GM12875 (cell line): ENCODE measurements around the gene TACC3.

Experiments used
- H3K4me3 ChIP-seq: one replicate; pipeline ENCODE4 v1.5.1; 2011; ENCODE audit warnings: low read depth, low read length, control low read depth
- CTCF ChIP-seq: IDR thresholded peaks from 2 replicates; pipeline ENCODE4 v1.5.1; 2011; ENCODE audit warnings: low read depth, mild to moderate bottlenecking, control low read depth, inconsistent platforms, low read length, moderate library complexity, borderline replicate concordance; ENCODE audit not compliant: insufficient read depth

Gene TACC3

GRCh38 chr4:1761130-1761689, 39.9 kb downstream of the TACC3 start:
- TF ChIP-seq CTCF, result no peak
- no peak overlapping the region for H3K4me3 ChIP-seq

- H3K4me3 ChIP-seq, result no peak overlapping the region
- no peak for TF ChIP-seq CTCF
Observed at GRCh38 chr4:1762264-1763010, 41.1 kb downstream of the TACC3 start.

GRCh38 chr4:1763070-1763549, 41.8 kb downstream of the TACC3 start:
- no peak overlapping the region for H3K4me3 ChIP-seq
- TF ChIP-seq CTCF, result no peak

- no peak for TF ChIP-seq CTCF
- H3K4me3 ChIP-seq, result no peak overlapping the region
Observed at GRCh38 chr4:1763550-1764080, 42.3 kb downstream of the TACC3 start.

GRCh38 chr4:1764670-1765069, 43.3 kb downstream of the TACC3 start:
- no peak overlapping the region for H3K4me3 ChIP-seq
- no peak for TF ChIP-seq CTCF

GRCh38 chr4:1765409-1766072, 44.2 kb downstream of the TACC3 start:
- no peak for TF ChIP-seq CTCF

More at GRCh38 chr4:1765409-1766072, 44.2 kb downstream of the TACC3 start:
- H3K4me3 ChIP-seq, result no peak overlapping the region
